GM18519 (cell line): Measurements from ENCODE around the gene TMEM273.

Experiments
- ATAC-seq: cut with Tn5 transposase; IDR thresholded peaks from one replicate; pipeline ENCODE4 v1.9.1; 2021; ENCODE audit warnings: mild to moderate bottlenecking, moderate library complexity; ENCODE audit not compliant: unreplicated experiment, low FRiP score

TMEM273 gene

DNA sequence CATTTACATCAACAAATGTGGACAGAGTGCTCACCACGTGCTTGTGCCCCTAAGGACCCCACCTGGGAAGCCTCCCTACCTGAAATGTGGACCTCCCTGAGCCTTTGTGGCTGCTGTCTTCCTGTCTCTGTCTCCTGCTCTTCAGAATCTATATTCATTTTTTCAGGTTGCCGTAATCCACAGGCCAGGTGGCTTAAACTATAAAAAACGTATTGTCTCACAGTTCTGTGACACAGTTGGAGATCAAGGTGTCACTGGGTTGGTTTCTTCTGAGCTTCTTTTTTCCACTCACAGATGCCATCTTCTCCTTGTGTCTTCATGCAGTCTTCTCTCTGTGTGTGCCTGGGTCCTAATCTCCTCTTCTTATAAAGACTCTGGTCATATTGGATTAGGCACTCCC, 67.3 kb downstream of the TMEM273 start:
- no peak for ATAC-seq

DNA sequence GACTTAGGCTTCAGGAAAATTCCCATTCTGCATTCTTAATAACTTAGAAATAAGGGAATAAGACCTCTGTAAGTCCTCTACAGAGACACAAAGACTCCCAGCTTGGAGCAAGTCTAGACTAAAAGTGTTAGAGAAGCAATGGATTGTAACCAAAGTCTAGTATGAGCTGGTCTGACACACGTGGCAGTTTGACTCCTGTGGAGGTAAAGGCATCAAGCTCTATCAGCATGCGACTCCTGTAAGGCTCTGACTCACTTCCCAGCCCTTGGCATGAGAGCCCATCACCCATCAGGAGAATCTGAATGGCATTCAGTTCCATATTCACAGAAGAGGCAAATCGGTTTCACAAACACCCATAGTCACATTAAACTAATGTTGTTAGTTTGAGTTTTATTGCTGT, 68.4 kb downstream of the TMEM273 start:
- ATAC-seq: no peak

DNA sequence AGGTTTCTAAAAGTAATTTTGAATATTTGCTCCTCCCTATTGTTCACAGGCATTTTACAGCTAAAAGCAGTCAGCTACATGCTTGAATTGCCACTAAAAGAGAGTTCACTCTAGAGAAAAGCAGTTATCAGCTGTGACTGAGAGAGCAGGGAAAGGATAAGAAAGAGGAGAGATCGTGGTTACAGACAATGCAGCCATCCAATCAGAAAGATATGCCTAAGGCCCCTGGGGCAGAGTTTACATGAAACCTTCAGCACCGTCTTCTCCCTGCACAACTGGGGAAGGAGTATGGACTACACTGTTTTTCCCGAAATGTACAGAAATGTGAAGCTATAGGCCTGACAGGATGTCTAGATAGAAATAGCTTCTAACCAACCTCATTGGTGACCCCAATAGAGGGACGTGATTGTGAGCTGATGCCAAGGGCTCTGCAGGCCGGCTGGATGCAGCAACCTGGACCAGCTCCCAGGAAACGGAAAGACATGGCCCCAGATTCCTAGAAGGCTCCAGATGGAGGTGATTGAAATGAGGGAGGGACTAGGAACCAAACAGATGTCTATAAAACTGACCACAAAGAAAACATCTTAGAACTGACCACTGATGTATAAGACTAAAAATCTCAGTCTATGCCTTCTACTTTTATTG, 69.6 kb downstream of the TMEM273 start:
- ATAC-seq: no peak

DNA sequence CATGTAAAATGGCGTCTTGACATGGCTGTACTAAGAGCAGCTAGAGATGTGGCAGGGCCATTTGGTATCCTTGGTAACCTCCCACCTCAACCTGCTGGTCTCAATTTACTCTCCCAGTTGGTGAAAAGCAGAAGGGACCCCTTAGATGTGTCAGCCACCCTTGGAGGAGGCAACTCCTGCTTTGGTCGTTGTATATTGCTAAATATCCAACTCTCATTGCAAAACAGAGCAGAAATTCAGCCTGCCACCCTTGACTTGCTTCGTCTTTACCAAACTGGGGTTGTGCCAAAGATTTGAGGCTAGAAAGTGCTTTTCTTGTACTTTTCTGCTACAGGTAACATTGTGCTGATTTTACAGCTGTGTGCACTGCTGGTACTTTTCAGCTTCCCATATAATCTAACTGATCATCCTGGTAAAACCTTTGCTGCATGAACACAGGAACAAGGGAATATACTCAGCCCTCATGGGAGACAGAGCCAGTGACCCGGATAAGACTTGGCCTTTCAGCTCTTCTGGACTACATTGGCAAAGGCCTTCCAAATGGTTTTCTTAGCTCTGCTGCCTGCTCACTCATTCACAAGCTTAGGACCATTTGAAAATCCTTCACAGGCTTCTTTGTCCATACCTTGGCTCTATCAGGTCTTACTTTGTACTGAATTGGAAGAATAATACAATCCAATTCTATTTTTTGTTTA, 70.7 kb downstream of the TMEM273 start:
- no peak for ATAC-seq

DNA sequence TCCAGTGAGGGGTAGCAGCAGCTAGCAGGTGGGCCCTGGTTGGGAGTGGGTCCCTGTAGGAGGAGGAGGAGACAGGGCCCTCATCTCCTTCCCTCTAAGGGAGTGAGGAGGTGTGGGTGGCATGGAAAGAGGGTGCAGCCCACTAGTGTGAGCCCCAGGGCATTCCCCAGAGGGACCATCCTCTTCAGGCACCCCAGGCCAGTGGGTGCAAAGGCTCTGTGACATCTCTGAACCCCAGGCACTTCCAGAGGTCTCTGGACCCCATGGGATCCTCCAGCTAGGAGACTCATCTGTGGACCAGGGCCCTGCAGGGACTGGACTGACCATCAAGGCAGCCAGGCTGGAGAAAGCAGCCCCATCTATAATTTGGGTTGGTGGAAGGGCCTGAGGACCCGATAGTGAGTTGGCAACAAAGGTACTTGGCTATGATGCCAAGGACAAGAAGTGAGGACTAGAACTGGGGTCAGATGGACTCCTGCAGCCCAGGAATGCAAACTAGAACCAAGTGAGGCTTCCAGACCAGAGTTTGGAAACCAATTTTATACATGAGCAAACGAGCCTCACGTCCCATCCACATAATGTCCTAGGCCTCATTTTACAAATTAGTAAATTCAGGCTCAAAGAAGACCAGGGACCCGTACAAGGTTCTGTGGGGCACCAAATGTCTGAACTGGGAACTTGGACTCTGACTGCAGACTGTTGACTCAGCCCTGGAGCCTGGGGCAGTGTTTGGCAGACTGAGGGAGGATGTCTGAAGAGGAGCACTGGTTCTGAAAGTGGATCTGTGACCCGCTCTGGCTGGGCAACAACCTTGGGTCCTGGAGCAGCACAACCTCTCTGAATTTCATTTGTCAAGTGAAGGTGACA, 71.4 kb downstream of the TMEM273 start:
- ATAC-seq: no peak

DNA sequence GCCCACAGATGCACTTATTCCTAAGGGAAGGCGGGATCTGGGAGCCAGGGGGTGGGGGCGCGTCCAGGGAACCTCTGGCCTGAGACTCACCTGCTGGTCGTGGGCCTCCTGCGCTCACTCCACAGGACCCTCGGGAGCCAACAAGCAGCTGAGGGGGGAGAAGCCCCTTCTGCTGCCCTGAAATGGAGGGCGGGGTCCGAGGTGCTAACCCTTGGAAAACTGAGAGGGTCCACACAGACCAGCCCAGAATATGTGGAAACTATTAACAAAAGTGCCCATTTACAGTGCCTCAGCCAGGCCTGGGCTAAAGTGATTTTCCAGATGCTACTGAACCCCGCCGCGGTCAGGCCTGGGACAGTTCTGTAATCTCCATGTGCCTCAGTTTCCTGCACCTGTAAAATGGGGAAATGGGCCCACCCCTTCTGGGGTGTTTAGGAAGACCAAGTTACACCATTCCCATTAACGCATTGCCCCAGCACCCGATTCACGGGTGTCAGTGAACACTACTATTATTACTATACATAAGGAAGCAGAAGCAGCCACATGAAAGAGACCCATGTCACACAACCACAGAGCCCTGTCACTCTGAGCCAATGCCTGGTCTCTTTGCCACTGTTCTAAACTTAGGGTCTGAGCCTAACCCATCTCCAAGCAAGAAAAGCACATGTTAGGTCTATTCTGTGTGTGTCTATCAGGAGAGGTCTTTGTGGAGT, 72.2 kb downstream of the TMEM273 start:
- ATAC-seq: no peak

DNA sequence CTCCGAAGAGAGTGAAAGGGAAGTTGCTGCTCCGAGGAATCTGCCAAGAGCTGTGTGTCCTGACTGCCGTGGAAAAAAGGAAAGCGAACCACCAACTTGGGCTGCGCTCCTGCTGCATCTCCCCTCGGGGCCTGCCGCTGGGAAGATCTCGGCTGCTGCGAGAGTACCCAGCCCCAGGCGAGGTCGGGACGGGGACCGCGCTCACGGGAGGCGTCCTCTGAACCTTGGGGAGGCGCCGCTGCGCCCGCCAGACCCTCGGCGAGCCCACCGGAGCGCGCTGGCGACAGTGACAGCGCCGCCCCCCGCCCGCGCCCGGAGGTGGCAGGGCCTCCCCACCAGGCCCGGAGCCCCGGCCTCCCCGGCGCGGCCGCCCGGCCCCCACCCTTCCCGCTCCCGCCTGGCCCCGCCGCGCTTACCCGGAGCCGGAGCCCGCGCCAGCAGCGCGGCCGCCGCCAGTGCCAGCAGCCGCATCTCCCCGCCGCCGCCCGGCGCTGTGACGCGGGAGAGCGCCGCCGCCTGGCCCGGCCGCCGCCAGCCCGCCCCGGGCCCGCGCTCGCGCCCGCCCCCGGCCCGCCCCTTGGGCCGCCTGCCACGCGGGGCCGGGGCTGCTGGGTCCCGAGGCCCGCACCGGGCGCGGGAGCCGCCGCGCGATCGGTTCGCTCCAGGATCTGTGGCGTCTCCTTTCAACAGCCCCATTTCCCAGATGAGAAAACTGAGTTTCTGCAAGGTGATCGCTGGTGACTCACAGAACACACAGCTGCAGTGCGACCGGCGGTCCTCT, 73.0 kb downstream of the TMEM273 start, which contains the start of gene VSTM4:
Gene VSTM4 (minus strand): TSS at position 508 of the 781 bp plus-strand sequence. CDS start 37 bp downstream, at position 471.
- ATAC-seq: no peak

DNA sequence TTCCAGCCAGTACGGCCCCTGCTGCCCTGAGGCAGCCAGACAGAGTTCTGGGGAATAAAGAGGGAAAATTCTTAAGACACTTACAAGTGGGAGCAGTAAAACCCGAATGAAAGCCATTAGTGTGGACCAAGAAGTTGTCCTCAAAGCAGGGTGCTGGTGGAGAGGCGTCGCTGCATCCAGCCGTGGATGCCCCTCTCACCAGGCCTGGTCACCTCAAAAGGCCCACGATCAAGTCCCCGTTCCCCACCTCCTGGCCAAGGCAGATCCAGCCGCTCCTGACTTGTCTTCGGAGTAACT, 73.5 kb downstream of the TMEM273 start:
- ATAC-seq: no peak

DNA sequence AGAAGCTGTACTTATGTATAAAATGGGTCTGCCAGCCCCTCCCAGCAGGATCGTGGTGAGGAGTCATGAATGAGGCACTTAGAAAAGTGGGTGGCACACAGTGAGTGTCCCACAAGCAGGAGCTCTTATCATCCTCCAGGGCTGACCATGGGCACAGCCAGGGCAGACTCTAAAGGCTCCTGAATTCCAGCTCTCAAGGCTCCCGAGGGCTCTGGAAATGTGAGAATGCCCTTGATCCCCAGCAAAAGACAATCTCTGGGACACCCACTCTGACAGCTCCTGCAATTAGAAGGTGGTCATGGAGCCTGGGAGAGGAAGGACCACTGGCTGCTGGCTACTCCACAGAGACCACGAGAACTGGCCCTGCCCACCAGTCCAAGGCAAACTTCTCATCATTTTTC, 74.5 kb downstream of the TMEM273 start:
- no peak for ATAC-seq

DNA sequence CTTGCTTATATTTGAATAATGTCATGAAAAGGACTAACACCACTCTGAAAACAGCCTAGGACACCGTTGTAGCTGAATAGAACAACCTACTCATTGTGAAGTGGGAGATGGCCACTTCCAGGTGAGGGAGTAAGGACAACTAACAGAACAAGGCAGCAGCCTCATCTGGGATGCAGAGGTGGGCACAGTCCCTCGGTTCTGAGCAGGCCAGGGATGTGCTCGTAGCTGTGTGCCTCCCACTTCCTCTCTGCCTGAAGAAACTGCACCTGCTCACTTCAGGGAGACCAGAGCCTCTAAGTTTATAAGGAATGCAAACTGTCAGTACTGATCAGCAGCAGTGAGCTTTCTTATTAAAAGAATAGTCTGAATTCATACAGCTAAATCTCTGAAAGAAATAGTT, 75.3 kb downstream of the TMEM273 start:
- no peak for ATAC-seq

DNA sequence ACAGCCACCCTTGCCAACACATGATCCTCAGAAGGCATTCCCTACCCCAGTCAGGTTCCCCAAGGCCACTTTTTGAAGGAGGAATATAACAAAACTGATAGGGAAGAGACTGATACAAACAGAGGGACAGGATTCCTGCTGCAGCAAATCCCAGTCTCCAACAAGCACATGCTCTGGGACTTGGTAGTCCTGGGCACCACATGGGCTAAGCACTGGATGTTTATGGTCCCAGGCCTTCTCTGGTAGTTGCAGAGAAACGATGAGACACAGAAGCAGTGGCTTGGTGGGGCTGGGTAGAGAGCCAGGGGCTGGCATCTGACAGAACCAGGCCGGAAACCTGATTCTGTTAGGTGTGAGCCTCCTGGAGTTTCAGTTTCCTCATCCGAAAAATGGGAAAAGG, 76.1 kb downstream of the TMEM273 start:
- no peak for ATAC-seq

DNA sequence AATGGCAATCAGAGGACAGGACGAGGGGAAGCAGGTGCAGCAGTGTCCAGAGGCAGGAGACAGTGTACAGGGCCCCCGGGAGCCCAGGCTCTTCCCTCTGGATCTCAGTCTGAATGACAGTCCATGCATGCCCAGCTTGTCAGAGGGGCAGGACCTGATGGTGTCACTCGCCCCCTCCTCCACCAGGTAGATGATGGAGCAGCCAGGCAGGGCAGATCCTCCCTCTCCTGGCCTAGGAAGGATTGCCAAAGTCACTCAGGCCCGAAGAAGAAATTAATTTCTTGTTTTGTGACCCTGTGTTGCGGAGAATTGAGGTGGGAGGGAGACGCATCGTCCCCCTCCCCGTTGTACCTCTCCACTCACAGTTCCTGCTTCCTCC, 76.9 kb downstream of the TMEM273 start:
- ATAC-seq: no peak

DNA sequence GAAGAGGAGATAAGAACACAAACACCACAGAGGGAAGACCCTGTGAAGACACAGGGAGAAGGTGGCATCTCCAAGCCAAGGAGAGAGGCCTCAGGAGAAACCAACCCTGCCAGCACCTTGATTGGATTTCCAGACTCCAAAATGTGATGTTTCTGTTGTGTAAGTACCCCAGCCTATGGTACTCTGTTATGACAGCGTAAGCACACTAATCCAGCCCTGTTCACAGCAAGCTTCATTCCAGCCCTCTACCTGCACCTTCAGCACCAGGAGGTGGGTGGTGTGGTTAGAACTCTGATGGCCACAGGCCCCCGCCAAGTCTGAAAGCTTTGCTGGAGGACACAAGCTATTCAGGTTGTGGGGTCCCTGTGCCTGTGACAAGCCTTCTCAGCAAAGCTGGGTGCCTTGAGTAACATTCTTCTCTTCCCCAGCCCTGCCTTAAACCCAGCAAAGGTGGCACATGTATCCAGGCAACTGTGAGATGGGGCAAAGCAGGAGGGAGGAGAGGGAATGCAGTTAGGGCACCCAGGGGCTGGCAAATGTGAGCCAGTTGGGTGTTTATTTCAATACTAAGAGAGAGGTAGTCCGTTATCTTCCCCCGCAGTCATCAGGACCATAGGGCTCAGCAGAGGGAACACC, 77.4 kb downstream of the TMEM273 start:
- no peak for ATAC-seq

DNA sequence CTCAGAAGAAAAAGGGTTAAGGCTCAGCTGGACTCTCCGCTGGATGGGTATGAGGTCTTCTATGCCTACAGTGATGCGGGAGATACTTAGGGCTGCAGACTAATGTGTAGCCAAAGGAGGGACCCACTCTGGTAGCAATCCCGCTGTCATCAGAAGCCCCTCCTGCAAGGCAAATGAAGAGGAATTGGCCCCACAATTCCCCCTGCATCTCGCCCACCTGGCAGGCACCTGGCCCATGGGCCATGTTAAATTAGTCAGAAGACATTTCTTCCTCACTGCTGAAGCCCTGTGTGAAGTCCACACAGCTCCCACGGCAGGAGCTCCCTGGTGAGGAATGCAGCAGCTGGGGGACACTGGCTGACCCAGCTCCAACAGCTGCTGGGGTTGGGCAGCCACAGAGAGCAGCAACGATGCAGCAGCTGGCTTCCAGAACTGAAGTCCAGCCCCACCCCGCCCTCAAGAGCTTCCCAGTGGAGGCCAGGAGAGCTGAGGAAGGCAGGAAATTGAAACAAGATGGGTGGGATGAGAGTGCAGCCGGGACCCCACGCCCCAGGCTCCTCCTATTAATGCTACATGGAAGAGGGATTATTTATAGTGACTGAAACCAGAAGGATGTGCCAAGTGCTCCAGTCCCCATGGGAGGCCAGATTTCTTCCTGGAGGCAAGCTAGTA, 78.4 kb downstream of the TMEM273 start:
- ATAC-seq: no peak

DNA sequence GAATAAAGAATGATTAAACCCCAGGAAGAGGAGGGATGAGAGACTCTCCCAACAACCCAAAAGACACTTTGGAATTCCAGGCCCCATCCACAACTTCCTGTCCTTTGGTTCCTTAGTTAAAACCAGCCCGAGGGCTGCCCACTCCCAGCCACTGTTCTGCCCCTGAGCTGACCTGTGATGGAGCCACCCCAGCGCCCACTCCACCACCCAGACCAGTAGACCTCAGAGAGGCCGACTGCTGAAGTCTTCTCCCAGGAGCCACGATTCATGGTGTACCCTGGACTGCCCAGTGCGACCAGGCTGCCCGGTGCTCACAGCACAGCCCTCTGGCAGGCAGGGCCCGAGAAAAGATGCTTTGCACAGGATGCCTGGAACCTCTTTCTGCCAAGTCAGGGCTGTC, 79.5 kb downstream of the TMEM273 start:
- ATAC-seq: no peak

DNA sequence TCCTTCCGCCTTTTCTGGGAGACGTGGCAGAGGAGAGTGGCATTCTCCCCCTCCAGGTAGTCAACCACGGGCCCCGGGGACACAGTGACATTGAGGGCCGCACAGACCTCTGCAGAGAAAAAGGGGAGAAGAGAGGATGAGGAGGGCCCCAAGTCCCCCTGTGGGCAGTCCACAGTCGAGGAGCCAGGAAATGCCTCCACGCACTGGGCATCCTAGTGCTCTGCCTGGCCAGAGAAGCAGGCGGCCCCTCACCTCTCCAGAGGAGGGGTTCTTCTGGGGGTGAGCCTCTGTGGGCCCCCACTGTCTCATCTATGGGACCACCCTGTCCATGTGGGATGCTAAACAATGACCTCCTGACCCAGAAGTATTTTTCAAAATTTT, 80.3 kb downstream of the TMEM273 start:
- ATAC-seq: no peak

DNA sequence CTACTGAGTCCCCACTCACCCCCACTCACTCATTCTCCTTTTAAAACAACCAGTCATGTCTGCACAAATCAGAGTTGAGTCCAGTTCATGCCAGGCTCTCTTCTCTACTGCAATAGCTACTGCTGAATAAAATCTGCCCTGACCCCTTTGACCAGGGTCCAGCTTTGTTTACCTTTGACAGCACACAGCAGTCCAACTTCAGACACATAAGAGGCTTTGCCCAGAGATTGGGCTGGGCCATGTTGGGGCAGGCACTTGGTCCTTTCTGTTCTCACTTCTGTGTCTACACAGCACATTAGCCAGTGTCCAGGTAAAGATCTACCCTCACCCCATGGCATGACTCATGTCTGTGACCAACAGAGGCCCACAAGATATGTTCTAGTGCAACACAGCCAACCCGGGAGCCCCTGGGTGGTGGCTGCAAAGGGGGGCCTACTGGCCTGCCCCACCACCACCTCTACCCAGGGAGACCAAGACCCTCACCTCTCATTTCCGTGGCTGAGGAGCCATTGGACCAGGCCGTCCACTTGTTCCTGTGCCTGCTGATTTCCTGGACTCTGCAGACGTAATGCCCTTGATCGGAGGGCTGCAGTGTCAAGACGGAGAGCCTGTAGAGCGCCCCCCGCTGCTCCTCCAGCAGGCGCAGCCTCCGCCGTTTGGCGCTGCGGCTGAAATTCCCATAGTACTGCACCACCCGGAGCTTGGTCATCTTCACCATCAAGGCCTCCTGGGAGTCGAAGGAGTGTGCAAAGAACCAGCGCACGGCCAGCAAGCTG, 80.9 kb downstream of the TMEM273 start:
- ATAC-seq: no peak

DNA sequence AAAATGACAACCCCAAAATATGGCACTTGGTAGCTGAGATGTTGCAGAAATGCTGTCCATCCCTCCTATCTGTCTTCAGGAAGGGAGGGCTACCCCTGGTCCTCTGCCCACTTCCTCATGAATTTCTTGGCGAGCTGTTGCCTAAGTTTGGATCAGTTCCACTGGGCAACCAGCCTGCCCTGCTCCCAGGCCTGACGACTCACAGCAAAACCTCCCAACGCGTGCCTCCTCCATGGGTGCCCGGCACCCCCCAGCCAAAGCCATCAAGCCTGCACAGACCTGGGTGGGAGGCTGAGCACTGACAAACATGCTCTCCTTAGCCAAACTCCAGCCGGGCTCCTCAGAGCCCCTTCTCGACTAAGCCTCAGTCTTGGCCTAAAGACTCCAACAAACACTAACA, 81.7 kb downstream of the TMEM273 start:
- no peak for ATAC-seq

DNA sequence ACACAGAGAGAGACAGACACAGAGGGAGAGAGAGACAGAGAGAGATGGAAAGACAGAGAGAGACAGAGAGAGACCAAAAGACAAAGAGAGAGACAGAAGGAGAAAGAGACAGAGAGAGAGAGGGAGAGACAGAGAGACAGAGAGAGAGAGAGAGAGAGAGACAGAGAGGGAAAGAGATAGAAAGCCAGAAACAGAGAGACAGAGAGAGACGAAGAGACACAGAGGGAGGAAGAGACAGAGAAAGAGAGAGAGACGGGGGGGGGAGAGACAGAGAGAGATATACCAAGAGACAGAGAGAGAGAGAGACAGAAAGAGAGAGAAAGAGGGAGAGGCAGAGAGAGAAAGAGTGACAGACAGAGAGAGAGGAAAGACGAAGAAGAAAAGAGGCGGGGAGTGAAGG, 83.1 kb downstream of the TMEM273 start:
- no peak for ATAC-seq
